ENCODE measurements around the gene HACL1.

DNA sequence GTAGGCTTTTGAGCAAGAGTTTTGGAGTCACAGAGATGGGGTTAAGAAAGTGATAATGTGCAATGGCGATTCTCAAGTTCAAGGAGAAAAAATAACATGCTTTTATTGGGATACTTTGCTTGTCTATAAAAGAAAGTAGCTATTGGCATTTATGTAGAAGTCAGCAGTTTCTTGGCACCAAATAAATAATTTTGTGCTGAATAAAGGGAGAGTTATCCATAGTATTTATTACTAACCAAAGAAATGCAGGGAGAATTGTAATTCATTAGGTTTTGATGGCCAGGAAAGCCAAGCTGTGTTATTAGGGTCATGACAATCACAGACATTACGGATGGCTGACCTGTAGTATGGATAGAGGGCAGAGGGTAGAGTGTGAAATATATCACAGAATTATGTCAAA, 33.3 kb upstream of the HACL1 start:
- TF ChIP-seq, protein P1, sequence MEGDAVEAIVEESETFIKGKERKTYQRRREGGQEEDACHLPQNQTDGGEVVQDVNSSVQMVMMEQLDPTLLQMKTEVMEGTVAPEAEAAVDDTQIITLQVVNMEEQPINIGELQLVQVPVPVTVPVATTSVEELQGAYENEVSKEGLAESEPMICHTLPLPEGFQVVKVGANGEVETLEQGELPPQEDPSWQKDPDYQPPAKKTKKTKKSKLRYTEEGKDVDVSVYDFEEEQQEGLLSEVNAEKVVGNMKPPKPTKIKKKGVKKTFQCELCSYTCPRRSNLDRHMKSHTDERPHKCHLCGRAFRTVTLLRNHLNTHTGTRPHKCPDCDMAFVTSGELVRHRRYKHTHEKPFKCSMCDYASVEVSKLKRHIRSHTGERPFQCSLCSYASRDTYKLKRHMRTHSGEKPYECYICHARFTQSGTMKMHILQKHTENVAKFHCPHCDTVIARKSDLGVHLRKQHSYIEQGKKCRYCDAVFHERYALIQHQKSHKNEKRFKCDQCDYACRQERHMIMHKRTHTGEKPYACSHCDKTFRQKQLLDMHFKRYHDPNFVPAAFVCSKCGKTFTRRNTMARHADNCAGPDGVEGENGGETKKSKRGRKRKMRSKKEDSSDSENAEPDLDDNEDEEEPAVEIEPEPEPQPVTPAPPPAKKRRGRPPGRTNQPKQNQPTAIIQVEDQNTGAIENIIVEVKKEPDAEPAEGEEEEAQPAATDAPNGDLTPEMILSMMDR (IDR thresholded peaks at IDR 0.05; ENCODE audit: poor library complexity): no peak
- no peak for TF ChIP-seq EZH2 (IDR thresholded peaks at IDR 0.05; ENCODE audit: borderline replicate concordance)

All from hepatocyte (in vitro differentiated cells).